Measurements from ENCODE around the gene EXOC4.

EXOC4 gene

DNA sequence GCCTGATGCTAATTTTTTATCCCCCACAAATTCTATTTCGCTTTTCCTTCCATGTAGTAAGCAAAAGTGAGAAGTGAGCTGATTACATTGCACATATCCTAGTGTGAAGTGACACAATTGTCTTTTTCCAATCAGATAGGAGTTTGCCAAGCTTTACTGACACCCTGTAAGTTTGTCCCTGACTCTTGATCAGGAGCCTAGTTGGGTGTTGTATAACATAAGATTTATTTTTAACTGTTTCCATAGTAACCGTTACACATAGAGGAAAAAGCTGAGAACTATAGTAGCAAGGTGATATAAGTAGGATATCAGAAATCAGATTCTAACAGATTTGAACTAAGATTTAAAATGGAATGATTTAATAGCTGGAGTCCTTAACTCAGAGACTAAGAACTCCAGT, 31.2 kb downstream of the EXOC4 start:
- no peak for TF ChIP-seq CTCF (IDR thresholded peaks at IDR 0.05)

DNA sequence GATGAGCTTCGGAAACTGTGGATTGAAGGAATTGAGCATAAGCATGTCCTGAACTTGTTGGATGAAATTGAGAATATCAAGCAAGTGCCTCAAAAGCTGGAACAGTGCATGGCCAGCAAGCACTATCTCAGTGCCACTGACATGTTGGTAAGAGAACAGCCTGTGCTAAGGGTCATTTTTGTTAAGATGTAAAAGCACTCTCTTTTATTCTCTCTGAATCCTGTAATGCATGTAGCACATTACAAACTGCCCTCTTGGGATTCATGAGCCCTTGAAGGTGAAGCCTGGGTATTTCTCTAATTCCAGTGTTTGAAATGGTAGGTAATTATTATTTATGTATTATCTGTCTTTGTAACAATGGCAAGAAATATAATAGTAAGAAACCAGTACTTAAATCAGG, 36.1 kb downstream of the EXOC4 start:
- TF ChIP-seq CTCF (IDR thresholded peaks at IDR 0.05), result no peak

- TF ChIP-seq CTCF (IDR thresholded peaks at IDR 0.05), result no peak
Measured at GRCh38 chr7:133290041-133290440, 37.2 kb downstream of the EXOC4 start.

DNA sequence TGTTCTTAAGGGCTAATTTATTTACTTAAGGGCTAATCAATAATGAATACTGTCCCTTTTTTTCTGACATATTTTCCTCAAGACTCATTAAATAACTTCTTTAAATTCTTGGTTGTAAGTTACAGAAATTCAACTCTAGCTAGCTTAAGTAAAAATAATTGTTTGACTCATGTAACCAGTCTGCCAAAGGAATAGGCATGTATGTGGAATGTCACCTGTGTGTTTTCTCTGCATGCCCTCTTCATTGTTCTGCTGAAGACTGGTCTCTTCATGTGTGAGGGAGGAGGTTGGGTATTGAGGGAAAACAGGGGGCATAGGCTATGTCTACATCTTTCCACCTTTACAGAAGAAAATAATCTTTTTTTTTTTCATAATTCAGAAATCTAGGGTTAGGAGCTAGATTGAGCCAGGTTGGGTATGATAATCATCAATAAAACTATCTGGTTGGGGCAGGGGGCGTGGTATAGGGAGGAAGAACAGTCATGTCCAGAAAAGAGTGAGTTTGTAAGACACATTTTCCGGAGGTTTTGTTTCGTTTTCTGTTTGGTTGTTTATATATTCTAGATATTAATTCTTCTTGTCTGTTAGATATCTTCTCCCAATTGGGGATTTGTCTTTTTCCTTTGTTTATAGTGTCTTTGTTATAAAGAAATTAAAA, 37.9 kb downstream of the EXOC4 start:
- no peak for TF ChIP-seq CTCF (IDR thresholded peaks at IDR 0.05)

DNA sequence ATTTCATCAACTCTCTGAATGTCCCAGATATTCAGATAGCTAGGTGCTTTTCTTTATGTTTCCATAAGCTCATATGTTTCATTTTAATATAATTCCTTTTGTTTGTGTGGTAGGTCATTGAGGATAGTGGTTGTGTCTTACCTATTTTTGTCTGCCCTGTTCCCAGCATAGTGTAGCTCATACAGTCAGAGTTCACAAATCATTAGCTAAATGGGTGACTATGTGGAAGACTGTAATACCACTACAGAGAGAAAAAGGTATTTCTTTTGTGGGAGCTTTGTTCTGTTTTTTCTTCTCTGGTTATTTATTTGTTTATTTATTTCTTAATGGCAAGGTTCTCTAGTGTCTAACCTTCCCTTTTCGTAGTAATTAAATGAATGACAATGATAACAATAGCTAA, 39.8 kb downstream of the EXOC4 start:
- no peak for TF ChIP-seq CTCF (IDR thresholded peaks at IDR 0.05)

DNA sequence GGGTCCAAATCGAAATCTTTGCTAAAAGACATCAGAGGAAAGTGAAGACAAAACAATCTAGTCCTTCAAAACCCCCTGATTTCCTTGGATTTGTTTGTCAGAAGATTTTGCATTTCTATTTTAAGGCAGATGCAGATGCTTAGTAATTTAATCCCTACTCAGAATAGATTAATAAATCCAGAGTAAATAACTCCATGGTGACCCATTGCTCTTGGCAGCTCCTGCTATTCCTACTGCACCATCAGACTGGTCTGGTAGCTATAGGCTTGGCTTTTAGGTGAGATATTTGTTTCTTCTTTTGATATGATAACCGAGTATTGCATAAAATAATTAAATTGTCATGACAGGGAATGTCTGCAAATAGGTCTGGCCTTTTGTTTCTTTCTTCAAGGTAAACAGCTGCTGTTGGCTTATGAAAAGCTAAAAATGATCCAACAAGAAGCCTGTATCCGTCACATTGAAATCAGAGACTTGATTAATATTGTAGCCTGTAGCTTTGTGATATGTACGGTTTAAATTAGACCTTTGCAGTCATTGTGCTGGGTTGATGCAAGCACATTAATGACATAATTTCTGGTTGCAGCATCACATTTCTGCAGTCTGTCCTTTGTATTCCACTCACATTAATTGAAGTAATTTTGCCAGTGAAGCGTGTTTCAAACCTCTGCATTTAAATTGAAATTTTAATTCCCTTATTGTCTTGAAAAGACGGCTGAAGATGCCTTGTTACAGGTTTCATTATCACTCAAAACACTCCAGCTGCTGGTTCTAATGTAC, 40.7 kb downstream of the EXOC4 start:
- TF ChIP-seq CTCF (IDR thresholded peaks at IDR 0.05), result no peak

- TF ChIP-seq CTCF (IDR thresholded peaks at IDR 0.05), result no peak
Measured at GRCh38 chr7:133294234-133294633, 41.4 kb downstream of the EXOC4 start.

Measured in LNCAP (cell line).